ENCODE data around the gene EVA1A.

DNA sequence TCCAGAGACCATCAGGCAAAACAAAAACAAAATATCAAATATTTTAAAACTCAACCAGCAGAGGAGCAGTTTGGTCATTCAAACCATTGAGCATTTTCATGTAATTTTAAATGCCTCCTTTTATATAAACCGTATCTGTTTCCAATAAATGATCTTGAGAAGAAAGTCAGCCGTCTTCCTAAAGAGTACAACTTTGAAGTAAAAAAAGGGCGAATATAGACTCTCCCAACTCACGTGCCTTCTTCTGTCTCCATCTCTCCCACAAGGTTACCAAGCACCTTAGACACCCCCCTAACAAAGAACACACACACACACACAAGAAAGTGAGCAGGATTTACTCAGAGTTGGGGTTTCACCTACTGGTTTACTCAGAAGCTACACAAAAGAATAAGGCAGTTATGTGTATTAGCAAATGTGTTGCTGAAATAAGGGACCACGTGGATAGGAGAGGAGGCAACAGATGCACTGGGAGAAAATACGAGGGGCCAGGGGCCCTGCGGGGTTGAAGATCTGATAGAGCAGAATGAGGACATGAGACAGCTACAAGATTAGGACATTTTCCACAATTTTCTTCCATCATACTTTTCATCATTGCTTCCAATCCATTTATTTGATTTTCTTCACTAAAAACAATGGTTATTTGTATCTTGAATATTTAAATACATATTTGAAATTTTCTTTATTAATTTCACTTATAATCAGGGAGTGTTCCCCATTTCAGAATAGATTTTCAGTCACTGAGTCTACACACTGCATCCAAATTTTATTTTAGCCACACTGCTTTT, 45.0 kb downstream of the EVA1A start:
- TF ChIP-seq, protein P1, sequence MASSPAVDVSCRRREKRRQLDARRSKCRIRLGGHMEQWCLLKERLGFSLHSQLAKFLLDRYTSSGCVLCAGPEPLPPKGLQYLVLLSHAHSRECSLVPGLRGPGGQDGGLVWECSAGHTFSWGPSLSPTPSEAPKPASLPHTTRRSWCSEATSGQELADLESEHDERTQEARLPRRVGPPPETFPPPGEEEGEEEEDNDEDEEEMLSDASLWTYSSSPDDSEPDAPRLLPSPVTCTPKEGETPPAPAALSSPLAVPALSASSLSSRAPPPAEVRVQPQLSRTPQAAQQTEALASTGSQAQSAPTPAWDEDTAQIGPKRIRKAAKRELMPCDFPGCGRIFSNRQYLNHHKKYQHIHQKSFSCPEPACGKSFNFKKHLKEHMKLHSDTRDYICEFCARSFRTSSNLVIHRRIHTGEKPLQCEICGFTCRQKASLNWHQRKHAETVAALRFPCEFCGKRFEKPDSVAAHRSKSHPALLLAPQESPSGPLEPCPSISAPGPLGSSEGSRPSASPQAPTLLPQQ (tag by site-specific recombination; IDR thresholded peaks at IDR 0.05) = no peak
- TF ChIP-seq ZNF10 (tag by site-specific recombination; IDR thresholded peaks at IDR 0.05) (no peak), SETDB1 (IDR thresholded peaks at IDR 0.05; ENCODE audit: insufficient read length, low read length) (no peak), ZNF785 (tag by site-specific recombination; IDR thresholded peaks at IDR 0.05) (no peak), ZBTB26 (tag by site-specific recombination; optimal IDR thresholded peaks at IDR 0.05) (no peak), HOXA7 (CRISPR knock-in tag; IDR thresholded peaks at IDR 0.05; ENCODE audit: borderline replicate concordance) (no peak), ZNF623 (tag by site-specific recombination; IDR thresholded peaks at IDR 0.05) (no peak), ZBTB6 (tag by site-specific recombination; IDR thresholded peaks at IDR 0.05) (no peak)
- TF ChIP-seq, protein P2, sequence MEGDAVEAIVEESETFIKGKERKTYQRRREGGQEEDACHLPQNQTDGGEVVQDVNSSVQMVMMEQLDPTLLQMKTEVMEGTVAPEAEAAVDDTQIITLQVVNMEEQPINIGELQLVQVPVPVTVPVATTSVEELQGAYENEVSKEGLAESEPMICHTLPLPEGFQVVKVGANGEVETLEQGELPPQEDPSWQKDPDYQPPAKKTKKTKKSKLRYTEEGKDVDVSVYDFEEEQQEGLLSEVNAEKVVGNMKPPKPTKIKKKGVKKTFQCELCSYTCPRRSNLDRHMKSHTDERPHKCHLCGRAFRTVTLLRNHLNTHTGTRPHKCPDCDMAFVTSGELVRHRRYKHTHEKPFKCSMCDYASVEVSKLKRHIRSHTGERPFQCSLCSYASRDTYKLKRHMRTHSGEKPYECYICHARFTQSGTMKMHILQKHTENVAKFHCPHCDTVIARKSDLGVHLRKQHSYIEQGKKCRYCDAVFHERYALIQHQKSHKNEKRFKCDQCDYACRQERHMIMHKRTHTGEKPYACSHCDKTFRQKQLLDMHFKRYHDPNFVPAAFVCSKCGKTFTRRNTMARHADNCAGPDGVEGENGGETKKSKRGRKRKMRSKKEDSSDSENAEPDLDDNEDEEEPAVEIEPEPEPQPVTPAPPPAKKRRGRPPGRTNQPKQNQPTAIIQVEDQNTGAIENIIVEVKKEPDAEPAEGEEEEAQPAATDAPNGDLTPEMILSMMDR (tag by site-specific recombination; IDR thresholded peaks at IDR 0.05) = no peak
